ENCODE results near the gene OCA2.
A peak's percentile ranks its signal among the peaks of the same experiment; 100 is the strongest.

The OCA2 gene

GRCh38 chr15:28101983-28102441, 2.9 kb upstream of the OCA2 start:
- no peak for DNase-seq

DNA sequence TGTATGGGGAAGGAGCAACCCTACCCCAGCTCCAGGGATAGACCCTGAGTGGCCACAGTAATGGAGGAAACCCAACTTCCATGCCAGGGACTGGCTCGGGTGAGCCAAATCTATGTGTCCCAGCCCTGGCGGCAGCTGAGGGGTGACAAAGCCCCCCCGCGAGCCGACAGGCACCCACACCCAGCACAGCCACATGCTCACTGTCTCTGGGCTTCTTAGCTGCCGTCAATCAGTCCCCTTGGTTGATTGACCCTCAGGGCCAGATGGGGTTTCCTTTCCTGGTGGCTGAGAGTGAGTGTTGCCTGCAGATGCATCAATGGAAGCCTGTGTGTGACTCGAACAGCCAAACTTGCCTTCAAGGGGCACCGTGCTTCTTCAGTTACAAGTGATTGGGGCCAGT, 2.1 kb upstream of the OCA2 start:
- no peak for DNase-seq

DNA sequence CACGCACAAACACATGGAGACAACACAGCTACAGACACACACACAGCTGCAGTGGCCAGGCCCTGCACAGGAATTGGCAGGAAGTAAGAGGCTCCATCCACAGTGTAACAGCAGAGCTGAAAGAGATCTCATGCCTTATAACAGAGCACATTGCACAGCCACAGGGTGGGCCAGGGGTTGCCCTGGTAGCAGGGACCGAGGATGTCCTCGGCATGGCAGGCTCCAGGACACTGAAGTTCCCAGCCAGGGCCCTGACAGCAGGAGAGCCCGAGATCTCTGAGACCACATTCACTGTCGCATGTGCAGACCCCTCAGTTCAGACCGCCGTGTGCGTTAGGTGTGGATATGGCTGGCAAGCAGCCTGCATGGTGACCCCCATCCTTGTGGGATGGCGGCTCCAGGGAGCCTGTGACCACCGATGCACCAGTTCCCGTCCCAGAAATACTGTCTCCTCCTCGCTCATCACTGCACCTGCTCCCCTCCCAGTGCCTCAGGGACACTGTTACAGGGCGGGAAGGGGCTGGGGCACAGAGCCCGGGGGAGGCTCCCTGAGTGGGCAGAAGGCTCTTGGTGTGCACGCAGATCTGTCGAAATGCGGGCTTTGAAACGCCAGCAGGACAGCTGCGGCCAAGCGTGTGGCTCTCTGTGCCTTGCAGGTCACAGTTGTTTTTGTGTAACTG, 1.5 kb upstream of the OCA2 start:
- no peak for DNase-seq

GRCh38 chr15:28099555-28100140, 533 bp upstream of the OCA2 start:
- no peak for DNase-seq

GRCh38 chr15:28098360-28098765, 752 bp downstream of the OCA2 start:
- DNase-seq = peak; percentile 21

DNA sequence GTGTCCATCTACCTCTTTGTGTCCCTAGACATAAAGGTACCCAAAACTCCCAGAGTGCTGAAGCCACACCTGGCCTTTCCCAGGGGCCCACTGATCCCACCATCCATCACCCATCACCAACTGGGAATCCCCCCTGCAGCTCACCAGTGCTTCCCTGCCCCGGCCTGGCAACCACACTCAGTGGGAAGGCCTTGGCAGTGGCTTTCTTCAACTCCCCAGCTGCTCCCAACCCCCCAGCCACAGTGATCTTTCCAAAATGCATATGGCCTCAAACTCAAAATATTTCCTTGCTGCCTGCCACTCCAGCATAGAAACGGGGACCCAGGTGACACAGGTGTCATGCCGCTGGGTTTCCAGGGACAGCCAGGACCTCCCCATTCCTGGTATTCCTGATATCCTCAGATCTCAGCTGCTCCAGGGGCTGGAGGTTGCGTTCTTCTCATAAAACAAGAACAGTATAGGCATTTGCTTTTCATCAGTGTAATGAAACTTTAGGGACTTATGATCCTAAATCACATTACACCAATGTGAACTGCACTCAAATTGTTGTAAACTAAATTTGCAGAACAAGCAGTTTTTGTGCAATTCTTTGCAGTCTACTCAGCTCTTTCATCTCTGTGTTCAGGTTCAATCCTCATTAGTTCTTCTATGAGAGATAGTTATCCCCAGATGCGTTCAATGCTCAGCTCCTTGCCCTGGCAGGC, 1.3 kb downstream of the OCA2 start:
- DNase-seq = no peak

DNA sequence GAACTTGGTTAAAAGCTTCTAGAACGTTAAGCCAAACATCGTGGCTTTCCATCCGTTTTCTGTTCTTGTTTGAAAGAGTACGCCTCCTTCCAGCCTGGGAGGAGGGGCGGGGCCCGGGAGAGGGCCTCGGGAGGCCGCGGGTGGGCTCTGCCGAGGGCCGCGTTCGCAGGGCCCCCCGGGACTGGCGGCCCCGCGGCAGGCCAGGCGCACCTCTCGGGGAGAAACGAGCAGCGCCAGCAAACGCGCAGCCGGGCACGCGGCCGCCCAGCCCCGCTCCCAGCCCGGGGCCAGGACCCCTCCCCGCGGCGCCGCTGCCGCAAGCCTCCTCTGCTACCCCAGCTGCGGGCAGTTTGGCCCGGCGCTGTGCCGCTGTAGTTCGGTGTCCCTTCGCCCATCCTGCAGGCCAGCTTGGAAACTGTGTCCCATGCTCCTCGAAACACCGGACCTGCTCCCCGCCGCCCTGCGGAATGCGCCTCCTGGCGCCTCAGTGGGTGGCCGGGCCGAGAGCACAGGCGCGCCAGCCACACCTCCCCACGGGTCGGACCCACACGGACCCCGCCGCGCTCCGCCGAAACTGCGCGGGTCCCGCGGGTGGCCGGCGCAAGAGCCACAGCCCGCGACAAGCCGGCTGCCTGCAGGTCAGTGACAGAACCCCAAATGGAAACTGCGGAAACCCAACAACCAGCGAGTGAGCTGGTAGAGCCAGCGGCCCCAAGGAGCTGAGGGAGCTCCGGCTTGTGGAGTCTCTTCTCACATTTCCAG, 2.3 kb downstream of the OCA2 start:
- no peak for DNase-seq

DNA sequence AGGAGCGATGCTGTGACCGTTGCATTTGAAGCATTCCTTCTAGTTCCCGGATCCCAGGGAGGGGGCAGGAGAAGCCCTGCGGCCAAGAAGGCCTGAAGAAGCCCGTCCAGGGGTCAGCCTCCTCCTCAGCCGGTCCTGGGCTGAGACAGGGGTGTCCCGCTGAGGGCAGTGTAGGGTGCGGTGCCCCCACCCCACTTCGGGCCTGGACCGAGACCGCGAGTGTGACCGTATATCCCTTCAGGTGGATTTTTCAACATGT, 2.8 kb downstream of the OCA2 start:
- DNase-seq = no peak

DNA sequence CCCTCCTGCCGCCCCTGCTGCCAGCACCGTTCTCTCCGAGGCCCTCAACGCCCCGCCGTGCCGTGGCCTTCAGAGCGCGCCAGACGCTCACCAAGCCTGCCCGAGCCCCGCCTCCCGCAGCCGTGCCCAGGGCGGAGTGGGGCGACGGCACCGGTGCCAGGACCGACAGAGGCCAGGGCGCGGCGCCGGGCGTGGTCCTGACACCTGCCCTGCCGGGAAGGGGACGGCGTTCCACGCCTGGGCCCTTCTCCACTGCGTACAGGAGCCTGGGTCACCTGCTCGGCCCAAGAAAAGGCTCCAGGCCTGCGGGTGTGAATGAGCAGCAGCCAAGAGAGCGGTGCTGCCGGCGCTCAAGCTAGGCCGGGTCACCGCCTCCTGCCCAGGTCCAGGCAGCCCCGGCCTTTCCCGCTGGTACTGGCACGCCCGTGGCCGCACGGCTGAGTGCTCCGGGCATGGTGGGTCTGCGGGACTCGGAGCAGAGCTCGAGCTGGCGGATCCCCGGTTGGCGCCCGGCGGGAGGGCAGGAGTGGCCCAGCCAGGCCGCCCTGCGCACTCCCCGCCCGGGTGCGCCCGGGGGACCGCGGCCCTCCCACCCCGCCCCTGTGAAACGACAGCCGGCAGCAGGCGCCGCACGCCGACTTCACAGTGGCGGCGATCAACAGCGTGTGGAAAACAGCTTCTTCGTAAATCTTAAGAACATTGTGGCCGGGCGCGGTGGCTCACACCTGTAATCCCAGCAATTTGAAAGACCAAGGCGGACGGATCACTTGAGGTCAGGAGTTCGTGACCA, 4.2 kb downstream of the OCA2 start:
- DNase-seq = no peak

GRCh38 chr15:28093752-28094535, 5.2 kb downstream of the OCA2 start:
- no peak for DNase-seq

DNA sequence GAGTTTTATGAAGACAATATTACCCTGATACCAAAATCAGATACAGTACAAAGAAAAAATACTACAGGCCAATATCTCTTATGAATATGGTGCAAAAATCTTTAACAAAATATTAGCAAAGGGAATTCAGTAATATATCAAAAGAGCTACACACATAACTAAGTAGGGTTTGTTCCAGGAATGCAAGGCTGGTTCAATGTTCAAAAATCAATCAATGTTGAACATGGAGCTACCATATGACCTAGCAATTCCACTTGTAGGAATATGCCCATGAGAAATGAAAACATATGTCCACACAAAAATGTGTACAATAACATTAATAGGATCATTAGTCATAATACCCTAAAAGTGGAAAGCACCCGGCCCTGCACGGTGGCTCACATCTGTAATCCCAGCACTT, 7.8 kb downstream of the OCA2 start:
- DNase-seq = no peak

GRCh38 chr15:28086175-28086703, 12.9 kb downstream of the OCA2 start:
- peak; percentile 16 for DNase-seq

DNA sequence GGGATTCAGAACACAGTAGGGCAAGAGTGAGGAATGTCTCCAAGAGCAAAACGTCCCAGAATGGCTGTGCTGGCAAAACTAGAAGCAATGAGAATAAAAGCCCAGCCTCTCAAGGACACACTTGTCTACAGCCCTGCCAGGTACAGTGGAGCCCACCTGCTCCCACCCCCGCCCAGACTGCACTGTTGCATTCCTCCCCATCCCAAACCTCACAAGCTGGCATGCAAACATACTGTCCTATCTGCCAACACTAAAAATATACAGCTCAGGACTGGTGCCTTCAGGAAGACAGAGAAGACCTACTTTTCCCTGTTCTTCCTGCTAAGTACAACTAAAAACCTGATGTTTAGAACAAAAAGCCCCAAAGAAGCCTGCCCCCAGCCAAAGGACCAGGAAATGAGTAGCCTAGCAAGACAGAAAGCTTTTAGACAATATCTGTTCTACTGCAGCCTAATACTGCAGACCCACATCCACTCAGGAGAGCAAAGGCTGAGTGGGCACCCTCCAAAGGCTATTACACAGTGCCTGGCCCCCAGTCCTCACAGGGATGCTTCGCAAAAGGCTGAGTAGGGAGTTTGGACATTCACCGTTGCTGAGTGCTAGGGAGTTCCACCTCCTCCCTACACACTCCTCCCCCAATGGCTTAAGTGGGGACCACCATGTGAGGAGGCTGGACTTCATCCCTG, 13.5 kb downstream of the OCA2 start:
- no peak for DNase-seq

DNA sequence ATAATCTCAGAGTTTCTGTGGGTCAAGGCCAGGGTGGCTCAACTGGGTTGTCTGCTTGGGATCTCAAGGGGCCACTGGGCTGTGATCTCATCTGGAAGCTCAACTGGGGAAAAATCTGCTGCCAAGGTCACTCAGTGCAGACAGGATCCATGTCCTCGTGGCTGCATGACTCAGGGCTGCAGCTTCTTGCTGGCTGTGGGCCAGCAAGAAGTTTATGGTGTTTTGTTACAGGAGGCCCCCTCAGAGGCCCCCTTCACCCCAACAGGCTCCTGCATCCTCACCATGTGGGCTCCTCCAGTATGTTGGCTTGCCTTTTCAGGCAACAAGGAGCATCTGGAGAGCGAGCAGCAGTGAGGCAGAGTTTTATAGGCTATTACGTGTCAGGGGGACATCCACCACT, 14.6 kb downstream of the OCA2 start:
- DNase-seq = no peak

DNA sequence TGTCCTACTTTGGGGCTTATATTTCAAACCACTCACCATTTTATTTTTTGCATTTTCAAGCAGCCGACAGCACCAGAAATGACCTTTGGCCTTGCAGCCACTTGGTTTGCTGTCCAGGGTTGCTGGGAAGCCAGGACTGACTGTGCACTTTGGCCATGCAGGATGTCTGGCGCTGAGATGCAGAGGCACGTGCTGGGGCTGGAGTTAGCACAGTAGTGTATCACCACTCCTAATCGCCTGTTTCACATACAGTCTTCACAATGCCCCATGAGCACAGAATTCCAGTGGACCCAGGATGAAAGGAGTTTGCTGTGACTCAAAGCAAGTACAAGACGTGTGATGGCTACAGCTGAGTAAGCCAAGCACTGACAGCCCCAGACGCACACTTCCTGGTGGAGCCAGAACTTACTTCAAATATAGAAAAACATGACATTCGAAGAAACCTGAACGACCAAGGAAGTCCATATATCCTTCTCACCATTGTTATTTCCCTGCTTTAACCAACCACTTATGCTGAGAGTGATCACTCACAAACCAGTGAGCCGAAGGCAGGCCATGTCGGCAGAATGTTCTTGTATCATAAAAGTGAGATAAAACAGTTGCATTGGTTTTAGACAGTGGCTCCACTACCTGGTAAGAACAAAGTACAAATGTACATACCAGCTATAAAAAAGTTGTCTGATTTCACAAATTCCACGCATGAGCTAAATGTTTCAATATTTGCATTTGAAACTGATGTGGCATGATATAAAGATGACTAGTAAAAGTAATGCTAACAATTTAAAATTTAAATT, 16.0 kb downstream of the OCA2 start:
- no peak for DNase-seq

GRCh38 chr15:28081594-28081993, 17.5 kb downstream of the OCA2 start:
- no peak for DNase-seq

DNA sequence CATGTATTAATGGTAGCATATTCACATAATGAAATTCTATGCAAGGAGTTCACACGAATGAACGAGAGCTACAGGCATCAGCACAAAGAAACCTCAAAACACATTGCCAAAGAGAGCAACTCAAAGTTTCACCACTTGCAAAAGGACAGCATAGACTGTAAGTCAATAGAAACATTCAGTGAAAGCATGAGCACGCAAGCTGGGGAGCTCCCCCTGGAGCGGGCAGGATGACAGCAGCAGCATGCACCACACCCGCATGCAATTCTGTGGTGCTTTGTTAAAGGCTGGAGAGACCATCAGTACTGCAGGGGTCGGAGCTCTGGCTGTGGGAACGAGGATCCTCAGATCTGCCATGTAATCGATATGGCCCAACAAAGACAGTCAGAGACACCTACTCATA, 18.7 kb downstream of the OCA2 start:
- DNase-seq = no peak

GRCh38 chr15:28079313-28079969, 19.7 kb downstream of the OCA2 start:
- no peak for DNase-seq

DNA sequence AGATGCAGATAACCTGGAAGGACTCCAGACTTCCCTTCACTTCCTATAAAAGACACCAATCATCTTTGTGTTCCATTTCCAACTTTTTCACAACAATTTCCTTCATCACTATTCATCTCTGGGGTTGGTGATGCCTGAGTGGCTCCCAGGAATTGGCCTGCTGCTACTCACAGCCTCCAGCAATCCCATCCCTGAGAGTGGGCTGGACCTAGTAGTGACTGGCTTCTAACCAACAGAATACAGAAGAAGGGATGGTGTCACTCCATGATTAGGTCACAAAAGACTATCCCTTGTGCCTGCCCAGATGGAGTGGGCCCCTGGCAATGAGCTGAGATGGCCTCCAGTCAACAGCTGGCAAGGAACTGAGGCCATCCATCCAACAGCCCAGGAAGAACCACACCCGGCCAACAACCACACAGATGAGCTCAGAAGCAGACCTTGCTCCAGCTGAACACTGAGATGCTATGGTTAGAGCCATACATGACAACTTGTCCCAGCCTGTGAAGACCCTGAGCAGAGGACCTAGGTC, 20.9 kb downstream of the OCA2 start:
- no peak for DNase-seq

DNA sequence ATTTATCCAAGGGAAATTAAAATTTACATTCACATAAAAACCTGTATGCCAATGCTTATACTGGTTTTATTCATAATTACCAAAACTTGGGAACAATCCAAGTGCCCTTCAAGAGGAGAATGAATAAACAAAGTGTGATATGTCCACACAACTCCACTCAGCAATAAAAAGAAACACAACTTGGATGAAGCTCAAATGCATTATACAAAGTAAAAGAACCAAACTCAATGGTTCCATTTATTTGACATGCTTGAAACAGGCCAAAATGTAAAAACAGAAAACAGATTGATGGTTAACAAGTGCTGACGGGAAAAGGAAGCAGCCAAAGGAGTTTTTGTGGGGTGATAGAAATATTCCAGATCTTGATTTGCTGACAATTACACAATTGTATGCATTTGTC, 23.5 kb downstream of the OCA2 start:
- DNase-seq = no peak

Measured in NCI-H2171 (cell line).